GM18861 (cell line): Measurements from ENCODE around the gene COTL1.

Experiments used
- ATAC-seq: cut with Tn5 transposase; IDR thresholded peaks from one replicate; pipeline ENCODE4 v1.9.1; 2021; ENCODE audit not compliant: unreplicated experiment

The COTL1 gene

DNA sequence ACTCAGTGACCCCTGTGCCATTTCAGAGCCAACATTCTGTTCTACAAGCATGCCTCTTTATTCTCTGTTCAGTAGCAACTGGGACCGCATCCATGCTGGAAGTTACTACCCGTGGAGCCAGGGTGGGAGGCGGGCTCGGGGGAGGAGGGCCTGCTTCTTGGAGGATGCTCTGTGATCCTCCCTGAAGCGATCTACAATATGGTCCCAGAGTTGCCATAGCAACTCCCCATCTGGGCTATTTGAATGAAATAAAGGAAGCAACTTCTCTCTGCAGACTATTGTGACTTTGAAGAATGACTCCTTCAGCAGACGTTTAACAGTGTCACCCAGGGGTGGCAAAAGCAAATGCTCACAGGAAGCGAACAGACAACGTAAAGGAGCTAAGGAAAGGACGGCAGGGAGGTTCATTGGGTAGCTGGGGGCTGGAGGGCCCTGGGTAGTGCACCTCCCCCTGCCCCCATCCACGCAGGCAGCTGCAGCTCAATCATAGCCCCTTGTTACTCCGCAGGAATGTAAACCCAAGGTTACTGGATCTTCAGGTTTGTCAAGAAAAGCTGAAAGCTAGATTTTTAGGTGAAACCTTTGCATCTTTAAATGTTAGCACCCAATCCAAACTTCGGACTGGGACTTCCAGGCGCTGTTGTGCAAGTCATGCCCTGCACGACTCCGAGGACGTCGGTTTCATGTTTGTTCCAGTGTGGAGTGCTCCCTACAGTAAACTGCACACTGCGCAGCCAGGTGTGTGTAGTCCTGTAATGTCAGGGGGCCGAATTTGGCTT is 62.3 kb downstream of the COTL1 start:
- ATAC-seq = no peak

DNA sequence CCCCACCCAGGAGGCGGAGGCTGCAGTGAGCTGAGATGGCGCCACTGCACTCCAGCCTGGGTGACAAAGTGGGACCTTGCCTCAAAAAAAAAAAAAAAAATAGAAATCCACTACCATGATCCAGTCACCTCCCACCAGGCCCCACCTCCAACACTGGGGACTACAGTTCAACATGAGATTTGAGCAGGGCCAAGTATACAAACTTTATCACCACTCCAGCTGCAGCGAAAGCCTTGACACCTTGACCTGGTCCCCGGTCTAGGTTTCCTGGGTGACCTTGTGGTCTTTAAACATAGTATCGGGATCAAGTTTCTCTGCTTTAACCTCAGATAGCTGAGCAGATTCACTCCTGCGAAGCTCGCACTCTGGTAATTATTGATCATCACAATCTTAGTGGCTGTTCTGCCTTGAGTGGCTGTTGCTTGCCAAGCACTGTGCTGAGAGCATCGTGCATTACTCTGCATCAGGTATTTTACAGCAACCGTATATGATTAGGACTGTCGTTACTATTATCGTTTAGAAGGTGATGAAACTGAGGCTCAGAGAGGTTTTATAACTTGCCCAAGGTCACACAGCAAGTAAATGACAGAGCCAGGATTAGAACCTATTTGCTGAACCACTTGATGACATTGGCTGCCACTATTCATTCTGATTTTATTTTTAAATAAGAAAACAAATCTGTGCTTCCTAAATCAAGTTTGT is 63.1 kb downstream of the COTL1 start:
- no peak for ATAC-seq

DNA sequence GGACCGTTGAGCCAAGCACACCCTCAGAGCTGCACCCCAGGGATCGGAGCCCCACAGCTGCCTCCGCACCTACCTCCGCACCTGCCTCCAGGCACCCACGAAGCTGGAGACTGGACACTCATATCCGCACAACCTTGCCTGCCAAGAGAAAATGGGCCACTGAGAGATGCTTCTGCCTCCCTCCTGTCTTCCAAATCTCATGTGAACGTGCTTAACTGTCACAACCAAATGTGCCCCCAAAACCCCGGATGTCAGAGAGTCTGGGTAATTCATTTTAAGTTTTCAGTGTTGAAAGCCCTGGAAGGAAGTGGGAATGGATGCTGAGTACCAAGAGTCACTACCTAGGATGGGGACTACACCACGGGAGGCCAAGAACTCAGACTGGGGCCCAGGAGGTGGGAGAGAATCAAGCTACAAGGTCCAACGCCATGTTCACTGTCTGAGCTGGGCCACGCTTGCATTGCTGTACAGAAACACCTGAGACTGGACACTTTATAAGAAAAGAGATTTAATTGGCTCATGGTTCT is 63.9 kb downstream of the COTL1 start:
- no peak for ATAC-seq

DNA sequence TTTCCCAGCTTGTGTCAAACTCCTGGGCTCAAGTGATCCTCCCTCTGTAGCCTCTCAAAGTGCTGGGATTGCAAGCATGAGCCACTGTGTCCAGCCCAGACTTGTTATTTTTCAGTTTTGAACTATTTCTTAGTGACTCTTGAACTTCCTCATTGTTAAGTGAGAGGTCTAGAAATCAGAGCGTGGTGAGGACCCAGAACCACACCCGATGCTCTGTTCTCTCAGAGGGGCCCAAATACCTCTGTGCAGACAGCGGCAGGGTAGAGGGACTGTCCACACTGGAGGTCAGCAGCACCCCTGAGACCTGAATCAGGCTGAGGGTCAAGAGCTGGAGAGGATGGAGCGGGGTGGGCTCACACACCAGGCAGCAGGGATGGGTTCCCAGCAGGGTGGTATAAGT is 65.7 kb downstream of the COTL1 start:
- no peak for ATAC-seq

DNA sequence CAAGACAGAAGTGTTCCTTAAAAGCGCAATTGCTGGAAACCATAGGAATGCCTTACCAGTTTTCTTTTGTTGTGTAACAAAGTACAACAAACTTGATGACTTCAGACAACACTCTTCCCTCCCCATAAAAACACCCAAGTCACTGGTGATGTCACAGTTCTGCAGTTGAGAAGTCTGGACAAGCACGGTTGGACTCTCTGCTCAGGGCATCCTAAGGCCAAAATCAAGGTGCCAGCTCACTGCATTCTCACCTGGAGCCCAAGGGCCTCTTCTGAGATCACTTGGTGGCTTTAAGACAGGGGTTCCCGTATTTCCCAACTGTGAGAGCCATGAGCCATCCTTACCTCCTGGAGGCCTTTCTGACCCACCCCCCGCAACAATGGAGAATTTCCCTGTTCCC is 67.8 kb downstream of the COTL1 start:
- ATAC-seq = no peak

DNA sequence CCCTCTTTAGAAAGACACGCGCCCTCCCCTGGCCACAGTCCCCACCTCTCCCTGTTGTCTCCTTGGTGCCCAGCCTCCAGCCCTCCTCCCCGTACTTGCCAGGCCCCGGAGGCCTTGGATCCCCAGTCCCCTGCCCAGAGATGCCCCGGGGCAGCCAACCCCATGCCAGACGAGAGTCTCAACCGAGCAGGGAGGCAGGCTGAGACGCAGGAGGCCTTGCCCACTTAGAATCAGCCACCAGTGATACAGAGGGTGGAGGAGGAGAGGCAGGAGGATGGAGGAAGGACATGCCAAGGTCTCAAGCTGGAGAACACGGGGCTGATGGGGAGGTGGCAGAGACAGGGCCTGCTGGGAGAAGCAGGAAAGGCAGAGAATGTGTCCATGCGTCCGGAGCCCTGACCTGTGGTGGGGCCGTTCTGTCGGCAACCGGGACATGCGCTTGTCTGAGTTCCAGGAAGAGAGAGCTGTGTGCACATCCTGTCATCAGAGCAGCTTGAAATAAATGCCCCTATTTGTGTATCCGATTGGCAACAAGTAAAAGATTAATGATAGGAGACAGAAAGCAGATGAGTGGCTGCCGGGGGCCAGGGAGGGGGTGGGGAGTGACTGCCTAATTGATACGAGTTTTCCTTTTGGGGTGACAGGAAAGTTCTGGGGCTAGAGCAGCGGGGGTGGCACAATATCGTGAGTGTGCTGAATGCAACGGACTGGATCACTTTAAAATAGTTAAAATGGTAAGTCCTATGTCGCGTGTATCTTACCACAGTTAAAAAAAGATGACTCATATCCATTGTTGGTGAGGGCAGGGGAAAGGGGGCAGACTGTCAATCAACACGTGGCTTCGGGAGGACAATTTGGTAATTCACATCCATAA is 68.7 kb downstream of the COTL1 start:
- ATAC-seq = no peak

DNA sequence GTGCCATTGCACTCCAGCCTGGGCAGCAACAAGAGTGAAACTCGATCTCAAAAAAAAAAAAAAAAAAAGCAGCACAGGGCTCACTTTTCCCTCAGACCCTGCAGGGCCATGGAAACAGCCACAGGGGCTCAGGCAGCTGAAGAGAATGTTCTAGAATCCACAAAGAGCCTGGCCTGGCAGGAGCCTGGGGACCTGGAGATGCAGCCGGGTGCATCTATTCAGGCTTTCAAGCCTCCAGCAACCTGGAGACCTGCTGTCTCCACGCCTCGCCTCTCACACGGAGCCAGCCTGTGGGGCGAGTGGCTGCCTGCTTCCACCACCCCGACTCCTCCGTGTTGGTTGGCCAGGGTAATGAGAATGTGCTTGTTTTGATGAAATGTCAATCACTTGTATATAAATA is 69.4 kb downstream of the COTL1 start:
- ATAC-seq = no peak

DNA sequence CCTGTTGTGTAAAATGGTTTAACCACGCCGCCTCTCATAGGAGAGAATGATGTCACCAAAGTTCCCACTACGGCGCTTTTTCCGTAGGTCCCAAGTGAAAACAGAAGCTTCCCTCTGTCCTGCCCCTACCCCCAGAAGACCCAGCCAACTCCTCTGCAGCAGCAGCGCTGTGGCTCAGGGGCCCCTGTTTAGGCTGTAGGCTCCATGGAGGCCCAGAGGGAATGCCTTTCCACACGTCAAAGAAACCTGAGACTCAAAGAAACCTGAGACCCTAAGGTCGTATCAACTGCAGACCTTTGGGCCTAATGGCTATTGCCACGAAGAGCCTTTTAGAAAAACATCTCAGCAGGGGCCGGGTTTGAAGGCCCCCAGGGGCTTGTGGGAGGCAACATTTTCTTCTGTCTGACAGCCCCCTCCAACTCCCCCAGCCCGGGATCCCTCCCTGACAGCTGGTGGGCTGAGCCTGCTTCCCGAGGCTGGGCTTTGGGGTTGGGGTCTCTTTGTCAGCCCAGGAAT is 70.3 kb downstream of the COTL1 start:
- ATAC-seq = no peak

DNA sequence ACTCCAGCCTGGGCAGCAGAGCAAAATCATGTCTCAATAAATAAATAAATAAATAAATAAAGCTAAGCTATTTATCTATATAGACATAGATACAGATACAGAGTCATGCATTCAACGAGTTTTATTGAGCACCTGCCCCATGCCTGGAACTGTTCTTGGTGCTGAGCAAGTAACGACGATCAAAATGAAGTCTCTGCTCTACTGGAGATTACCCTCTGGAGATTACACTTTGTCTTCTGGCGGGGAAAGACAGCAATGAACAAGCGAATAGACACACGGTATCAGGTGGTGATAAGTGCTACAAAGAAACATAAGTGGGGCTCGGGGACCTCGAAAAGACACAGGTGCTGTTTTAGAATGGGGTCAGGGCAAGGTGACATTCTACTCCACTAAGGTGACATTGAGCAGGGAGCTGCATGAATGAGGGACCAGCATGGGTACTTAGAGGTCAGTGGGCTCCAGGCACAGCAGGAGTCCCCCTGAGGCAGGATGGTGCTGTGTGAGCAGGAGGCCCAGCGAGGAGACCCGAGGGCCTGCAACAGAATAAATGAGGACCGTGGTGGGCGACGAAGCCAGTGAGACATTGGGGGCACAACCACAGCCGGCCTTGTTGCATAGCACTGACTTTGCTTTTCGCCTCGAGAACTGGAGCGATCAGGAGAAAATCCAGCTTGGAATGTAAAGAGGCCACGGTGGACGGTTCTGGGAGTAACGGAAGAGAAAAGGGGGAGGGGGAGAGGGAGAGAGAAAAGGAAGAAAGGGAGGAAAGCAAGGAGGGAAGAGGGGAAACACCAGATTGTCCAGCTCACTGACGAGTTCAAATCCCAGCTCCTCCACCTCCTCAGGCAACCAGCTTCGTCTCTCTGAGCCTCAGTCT is 71.0 kb downstream of the COTL1 start:
- no peak for ATAC-seq

DNA sequence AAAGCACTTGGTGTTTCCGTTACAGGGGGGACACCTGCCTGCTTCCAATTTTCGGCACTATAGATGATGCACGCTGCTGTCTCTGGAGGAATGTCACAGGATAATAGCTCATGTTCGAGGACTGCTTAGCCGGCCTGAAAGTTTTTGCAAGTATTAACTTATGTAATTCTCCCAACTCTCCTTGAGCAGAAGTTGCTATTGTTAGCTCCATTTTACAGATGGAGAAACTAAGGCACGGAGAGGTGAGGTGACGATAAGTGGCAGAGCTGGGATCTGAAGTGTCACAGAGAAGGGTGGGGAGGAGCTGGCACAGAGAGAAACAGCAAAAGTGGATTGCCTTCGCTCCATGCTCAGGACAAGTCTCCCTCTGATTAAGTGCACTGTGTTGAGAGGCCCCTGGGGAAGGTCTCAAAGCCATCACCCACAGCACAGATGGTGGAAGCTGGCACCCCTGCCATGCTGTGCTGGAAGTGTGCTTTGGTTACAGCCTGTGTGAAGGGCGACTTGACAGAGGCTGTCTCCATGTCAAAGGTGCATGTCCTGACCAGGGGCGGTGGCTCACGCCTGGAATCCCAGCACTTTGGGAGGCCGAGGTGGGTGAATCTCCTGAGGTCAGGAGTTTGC is 72.7 kb downstream of the COTL1 start:
- ATAC-seq = no peak

DNA sequence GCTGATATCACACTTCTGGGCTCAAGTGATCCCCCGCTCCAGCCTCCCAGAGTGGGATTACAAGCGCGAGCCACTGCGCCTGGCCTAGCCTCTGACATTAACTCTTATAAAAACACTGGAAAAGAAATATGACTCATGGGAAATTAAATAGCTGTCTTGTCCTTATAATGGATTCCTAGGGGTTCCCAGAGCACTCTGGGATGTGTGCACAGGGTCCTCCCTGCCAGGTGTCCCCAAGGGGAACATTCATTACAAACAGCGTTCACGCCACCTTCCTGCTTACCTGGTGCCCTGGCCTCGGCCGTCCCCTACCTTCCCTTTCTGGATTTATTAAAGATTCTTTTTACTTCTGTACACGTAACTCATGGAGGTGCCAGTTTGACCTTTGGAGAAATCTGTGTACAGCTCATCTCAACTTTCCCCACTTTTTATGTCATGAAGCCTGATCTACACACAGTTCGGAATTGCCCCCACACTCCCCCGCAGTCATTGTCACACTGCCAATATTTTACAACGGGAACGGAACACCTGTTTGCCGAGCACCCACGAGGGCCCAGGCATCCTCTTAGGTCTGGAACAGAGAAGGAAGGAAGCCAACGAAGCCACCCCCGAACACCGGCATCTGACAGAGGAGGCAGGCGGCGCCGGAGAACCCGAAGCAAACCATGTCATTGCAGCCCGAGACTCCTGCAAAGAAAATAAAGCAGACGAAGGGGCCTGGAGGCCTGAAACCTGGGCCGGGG is 73.7 kb downstream of the COTL1 start:
- ATAC-seq = no peak

DNA sequence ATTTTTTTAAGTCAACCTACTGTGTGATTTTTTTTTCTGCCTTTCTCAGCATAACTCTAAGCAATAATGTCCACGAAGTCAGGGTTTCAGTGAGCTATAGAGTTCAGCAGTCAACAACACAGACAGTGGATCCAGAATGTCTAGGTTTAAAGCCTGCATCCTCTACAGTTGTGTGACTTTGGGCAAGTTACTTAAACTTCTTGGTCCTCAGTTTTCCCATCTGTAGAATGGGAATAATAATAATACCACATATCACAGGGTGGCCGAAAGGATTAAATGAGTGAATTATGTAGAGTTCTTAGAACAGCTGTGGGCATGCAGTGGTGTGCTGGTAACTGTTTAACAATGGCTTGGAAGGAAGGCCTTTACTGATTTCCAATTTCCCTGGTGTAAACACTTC is 74.6 kb downstream of the COTL1 start:
- ATAC-seq = no peak

DNA sequence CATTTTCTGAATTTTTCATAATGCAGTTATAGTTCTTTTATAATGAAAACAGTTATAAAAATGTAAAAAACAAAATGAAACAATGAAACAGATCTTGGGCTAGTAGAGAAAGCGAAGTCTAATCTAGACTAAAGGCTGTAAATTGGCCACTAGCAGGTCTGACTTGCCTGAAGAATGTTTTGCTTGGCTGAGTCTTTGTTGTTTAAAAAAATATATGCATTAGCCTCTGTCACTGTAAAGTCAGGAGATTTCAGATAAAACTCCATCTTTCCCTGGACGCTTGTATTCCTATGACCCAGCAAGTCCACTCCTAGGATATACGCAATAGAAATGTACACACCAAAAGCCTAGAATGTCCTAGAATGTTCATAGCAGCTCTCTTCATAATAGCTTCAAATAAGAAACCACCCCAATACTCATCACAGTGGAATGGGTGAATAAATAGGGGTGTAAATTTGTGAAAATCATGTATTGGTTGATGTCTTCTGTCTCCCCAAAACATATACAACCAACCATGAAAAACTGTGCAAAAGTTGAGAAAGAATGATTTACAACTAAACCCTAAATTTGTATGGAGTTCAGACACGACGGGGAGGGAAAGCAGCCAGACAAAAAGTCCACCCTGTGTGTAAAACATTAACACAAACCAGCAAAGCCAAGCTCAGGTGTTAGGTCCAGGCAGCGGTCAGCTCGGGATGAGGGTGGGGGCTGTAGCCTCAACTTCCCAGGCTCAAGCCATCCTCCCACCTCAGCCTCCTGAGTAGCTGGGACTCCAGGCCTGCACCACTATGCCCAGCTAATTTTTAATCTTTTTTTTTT is 75.7 kb downstream of the COTL1 start:
- no peak for ATAC-seq

DNA sequence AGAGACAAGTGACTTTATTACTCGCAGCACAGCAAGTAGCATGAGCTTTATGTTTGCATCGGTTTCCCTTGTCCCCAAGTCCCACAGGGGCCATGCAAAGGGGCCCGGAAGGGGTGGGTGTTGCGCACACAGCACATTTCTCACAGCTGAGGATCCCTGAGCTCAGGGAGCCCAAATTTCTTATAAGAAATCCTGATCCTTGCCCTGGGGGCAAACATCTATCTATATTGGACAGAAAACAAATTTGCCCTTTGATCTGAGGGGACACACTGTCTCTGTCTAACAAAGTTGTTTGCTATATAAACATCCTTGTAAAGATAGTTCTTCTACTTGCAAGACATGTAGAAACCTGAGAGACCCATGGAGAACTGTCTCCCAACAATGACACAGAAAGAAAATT is 77.7 kb downstream of the COTL1 start:
- no peak for ATAC-seq

DNA sequence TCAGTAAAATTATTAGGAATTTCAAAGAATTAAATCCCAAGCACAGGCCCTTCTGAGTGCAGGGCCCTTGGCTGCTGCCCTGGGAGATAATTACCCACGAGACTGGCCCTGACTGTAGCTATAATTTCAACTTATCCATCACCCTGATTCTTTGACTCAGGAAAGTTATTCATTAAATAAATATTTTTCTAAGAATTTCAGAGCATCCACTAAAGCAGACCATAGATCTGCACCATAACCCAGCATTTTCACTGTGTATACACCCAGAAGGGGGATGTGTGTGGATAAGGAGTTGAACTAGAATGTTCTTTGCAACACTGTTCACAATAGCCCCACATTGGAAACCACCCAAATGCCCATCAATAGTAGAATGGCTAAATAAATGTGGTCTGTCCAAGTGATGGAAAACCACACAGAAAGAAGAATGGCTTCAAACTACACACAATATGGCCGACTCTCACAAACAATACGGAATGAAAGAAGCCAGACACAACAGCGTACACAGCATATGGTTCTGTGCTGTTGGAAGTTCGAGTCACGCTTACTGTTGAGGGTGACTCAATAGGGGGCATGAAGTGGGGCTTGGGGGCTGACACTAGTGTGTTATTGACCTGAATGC is 79.5 kb downstream of the COTL1 start:
- no peak for ATAC-seq

DNA sequence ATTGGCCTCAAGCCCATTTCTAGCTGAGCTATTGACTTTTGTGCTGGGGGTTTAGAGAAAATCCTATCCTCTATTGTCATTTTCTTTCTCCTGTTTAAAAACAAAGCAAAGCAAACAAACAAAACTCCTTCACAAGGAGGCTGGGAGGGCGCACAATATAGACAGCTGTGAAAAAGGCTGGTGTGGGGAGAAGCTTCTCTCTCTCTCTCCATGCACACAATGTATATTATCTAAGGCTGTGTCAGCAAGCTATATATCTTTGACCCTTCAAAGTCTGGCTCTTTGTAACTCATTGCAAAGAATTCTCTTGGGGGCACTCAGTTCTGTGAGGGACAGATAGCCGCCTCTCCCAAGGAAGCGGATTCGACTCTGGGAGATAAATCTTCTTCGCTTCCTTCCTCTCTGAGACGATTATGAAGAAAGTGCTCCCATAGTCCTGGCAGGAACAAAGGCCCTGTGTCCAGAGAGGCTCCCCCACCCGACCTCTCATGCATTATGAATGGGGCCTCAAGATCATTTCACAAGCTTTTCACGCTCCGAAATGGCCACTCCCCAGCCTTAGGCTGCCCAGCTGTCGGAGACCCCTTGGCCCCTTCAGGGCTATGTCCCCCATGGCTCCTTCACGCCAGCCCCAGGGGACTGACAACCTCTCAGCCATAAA is 80.3 kb downstream of the COTL1 start:
- no peak for ATAC-seq

DNA sequence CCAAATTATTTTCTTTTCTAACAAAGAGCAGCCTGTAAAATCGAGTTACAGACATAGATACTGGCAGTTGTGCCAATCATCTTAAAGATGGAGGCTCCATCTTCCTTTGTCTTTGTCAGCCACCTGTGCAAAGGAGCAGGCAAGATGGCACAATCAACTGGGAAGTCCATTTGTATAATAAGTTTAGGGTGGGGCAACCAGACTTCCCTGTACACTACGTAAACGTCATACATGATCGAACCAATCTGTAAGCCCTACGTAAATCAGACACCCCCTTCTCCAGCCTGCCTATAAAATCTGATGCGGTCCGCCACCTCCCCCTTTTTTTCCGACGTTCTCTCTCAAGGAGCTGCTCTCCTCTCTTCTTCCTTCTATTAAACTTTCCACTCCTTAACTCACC is 82.0 kb downstream of the COTL1 start:
- no peak for ATAC-seq
